Gastroesophageal sphincter (tissue), 4 donors: ENCODE data around the gene USP24. TPM values are rescaled to one million over a fixed set of nuclear protein-coding genes. Genes with fewer than 3 reads are reported as not detected.

Source experiments
- ATAC-seq: fragments of 150-250 bp; one replicate; pipeline ENCODE4 v1.9.1; 2016; ENCODE audit warnings: mild to moderate bottlenecking, moderate library complexity
- H3K27ac ChIP-seq, 4 donors: fragments of 200-600 bp; sonication (generic) in 3 of 4; 1 replicate in 3 of 4; 2 replicates in 1 of 4; pipeline ENCODE4 v1.5.1; 2016 to 2019
- H3K27me3 ChIP-seq: fragments of 200-600 bp; sonication (generic); one replicate; pipeline ENCODE4 v1.5.1; 2019
- H3K36me3 ChIP-seq, 2 donors: fragments of 200-600 bp; sonication (generic); one replicate each; pipeline ENCODE4 v1.5.1; 2019; ENCODE audit warnings: control low read depth in 1 of 2
- H3K4me1 ChIP-seq, 3 donors: fragments of 200-600 bp; sonication (generic); 1 replicate in 2 of 3; 2 replicates in 1 of 3; pipeline ENCODE4 v1.5.1; 2016 to 2019; ENCODE audit warnings: control low read depth in 2 of 3
- H3K4me3 ChIP-seq, 2 donors: fragments of 200-600 bp; sonication (generic); one replicate each; pipeline ENCODE4 v1.5.1; 2019; ENCODE audit warnings: mild to moderate bottlenecking in 1 of 2, moderate library complexity in 1 of 2
- H3K9me3 ChIP-seq, 3 donors: fragments of 200-600 bp; sonication (generic); one replicate each; pipeline ENCODE4 v1.5.1; 2017 to 2019; ENCODE audit warnings: control low read depth in 2 of 3
- EP300 ChIP-seq: sonication (generic); formaldehyde crosslinking; IDR thresholded peaks from one replicate; pipeline ENCODE4 v1.6.1; 2017; ENCODE audit warnings: antibody characterized with exemption, mild to moderate bottlenecking
- POLR2A ChIP-seq, 2 donors: fragments of 450-650 bp; IDR thresholded peaks; one replicate each; pipeline ENCODE4 v1.6.1; 2017; ENCODE audit warnings: antibody characterized with exemption in 2 of 2, mild to moderate bottlenecking in 2 of 2, moderate library complexity in 1 of 2
- POLR2AphosphoS5 ChIP-seq: sonication (generic); formaldehyde crosslinking; IDR thresholded peaks from one replicate; pipeline ENCODE4 v1.6.1; 2017; ENCODE audit warnings: antibody characterized with exemption
- WGBS, 2 donors: methylation state at CpG; one replicate each; pipeline ENCODE4 v1.1.5; 2018; ENCODE audit warnings: low coverage in 1 of 2; 5-methylcytosine and 5-hydroxymethylcytosine counted together
- total RNA-seq, 4 donors: library from RNA; depleted of rRNA; stranded (reverse); fragments of >200 nt; gene quantifications; one replicate each; pipeline ENCODE4 v1.1.0, GENCODE V29; 2016
- TF ChIP-seq, protein P1 (sequence below), 4 experiments: fragments of 200-600 bp in 2 of 4; fragments of 450-650 bp in 2 of 4; sonication (generic) in 1 of 4; IDR thresholded peaks; one replicate each; pipeline ENCODE4 v1.5.1; 2017 to 2019; ENCODE audit warnings: antibody characterized with exemption in 4 of 4, mild to moderate bottlenecking in 2 of 4, moderate library complexity in 2 of 4

Gene USP24
- total RNA-seq, 4 donors from 2014 or later: 36.8 to 54.8 (median 45.5) TPM

DNA sequence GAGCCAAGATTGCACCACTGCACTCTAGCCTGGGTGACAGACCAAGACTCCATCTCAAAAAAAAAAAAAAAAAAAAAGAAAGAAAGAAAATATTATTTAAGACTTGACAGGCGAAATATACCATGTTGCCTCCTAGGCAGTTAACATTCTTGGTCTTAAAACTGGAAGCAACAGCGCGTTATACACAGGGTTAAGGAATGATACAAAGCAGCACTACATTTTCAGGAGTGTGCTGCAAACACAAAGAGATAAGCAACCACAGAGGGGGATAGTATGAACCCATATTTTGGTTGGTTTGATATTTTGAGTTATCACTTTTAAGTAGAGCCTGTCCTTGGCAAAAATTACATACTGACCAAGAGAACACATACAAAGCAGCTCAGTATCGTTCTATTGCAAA is 25.1 kb downstream of the USP24 start:
- ATAC-seq: no peak
- H3K9me3 ChIP-seq: no peaks in the 10 kb centered on the region
- H3K4me3 ChIP-seq: no peak overlapping the region
- H3K4me1 ChIP-seq: peaks cover 0 to 45% (median 0%) of the 10 kb centered on the region in 3 donors
- 79 to 86% methylated on average over 3 to 4 of the region's 4 CpGs for WGBS, 2 donors
- H3K36me3 ChIP-seq: no peaks in the 10 kb centered on the region
- TF ChIP-seq POLR2A (IDR thresholded peaks at IDR 0.05) (no peak), EP300 (no peak), POLR2AphosphoS5 (no peak)
- TF ChIP-seq, protein P1, sequence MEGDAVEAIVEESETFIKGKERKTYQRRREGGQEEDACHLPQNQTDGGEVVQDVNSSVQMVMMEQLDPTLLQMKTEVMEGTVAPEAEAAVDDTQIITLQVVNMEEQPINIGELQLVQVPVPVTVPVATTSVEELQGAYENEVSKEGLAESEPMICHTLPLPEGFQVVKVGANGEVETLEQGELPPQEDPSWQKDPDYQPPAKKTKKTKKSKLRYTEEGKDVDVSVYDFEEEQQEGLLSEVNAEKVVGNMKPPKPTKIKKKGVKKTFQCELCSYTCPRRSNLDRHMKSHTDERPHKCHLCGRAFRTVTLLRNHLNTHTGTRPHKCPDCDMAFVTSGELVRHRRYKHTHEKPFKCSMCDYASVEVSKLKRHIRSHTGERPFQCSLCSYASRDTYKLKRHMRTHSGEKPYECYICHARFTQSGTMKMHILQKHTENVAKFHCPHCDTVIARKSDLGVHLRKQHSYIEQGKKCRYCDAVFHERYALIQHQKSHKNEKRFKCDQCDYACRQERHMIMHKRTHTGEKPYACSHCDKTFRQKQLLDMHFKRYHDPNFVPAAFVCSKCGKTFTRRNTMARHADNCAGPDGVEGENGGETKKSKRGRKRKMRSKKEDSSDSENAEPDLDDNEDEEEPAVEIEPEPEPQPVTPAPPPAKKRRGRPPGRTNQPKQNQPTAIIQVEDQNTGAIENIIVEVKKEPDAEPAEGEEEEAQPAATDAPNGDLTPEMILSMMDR (IDR thresholded peaks at IDR 0.05): no peak
- no peak overlapping the region for H3K27ac ChIP-seq
- no peaks in the 10 kb centered on the region for H3K27me3 ChIP-seq

DNA sequence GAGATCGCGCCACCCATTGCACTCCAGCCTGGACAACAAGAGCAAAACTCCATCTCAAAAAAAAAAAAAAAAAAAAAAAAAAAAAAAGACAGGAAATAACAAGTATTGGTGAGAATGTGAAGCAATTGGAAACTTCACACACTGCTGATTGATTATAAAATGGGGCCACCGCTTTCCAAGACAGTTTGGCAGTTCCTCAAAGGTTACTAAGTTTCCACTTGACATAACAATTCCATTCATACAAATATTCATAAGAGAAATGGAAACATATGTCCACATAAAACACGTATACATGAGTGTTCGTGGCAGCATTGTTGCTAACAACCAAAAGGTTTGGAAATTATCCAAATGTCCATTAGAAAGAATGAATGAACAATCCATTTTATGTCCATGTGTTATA is 26.3 kb downstream of the USP24 start:
- WGBS, 2 donors: 50 to 68% methylated on average over 3 to 5 of the region's 5 CpGs
- Histone ChIP-seq H3K4me1 (peaks cover 0 to 35% (median 0%) of the 10 kb centered on the region in 3 donors), H3K4me3 (no peak overlapping the region), H3K36me3 (no peaks in the 10 kb centered on the region), H3K27me3 (no peaks in the 10 kb centered on the region), H3K9me3 (no peaks in the 10 kb centered on the region), H3K27ac (no peak overlapping the region)
- TF ChIP-seq, protein P1 (IDR thresholded peaks at IDR 0.05): no peak
- TF ChIP-seq EP300: no peak
- TF ChIP-seq POLR2AphosphoS5: no peak
- TF ChIP-seq POLR2A (IDR thresholded peaks at IDR 0.05): no peak
- no peak for ATAC-seq

DNA sequence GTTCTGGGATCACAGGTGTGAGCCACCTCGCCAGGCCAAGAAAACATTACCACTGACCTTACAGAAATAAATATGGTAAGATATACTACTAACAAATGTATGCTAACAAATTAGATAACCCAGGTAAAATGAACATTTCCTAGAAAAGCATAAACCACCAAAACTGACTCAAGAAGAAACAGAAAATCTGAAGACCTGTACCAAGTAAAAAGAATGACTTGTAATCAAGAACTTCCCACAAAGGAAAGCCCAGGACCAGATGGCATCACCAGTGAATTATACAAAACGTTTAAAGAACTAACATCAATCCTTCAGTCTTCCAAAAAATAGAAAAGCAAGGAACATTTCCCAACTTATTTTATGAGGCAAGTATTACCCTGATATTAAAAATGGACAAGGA is 29.3 kb downstream of the USP24 start:
- ATAC-seq: no peak
- TF ChIP-seq EP300: no peak
- TF ChIP-seq POLR2AphosphoS5: no peak
- TF ChIP-seq POLR2A (IDR thresholded peaks at IDR 0.05): no peak
- TF ChIP-seq, protein P1 (IDR thresholded peaks at IDR 0.05): no peak
- 62 to 63% methylated on average over 1 to 2 of the region's 2 CpGs for WGBS, 2 donors

DNA sequence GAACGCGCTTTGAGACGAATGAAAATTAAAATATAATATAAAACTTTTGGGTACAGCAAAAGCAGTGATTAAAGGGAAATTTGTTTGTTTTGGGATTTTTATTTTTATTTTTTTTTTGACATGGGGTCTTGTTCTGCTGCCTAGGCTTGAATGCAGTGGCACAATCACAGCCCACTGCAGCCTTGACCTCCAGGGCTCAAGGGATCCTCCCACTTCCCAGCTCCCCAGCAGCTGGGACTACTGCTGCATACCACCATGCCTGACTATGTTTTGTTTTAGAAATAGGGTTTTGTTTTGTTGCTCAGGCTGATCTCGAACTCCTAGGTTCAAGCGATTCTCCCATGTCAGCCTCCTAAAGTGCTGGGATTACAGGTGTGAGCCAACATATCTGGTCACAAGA is 30.3 kb downstream of the USP24 start:
- WGBS, 2 donors: 93 to 100% methylated on average over 3 to 5 of the region's 5 CpGs
- no peak overlapping the region for H3K4me3 ChIP-seq
- no peak overlapping the region for H3K27ac ChIP-seq
- no peak for ATAC-seq
- H3K27me3 ChIP-seq: no peaks in the 10 kb centered on the region
- no peaks in the 10 kb centered on the region for H3K9me3 ChIP-seq
- peaks cover 0 to 31% (median 0%) of the 10 kb centered on the region in 3 donors for H3K4me1 ChIP-seq
- TF ChIP-seq POLR2AphosphoS5: no peak
- TF ChIP-seq EP300: no peak
- TF ChIP-seq, protein P1 (IDR thresholded peaks at IDR 0.05): no peak
- no peak for TF ChIP-seq POLR2A (IDR thresholded peaks at IDR 0.05)
- no peaks in the 10 kb centered on the region for H3K36me3 ChIP-seq

More for the DNA sequence above, 29.3 kb downstream of the USP24 start:
- Histone ChIP-seq H3K36me3 (no peaks in the 10 kb centered on the region), H3K27me3 (no peaks in the 10 kb centered on the region), H3K4me3 (no peak overlapping the region), H3K4me1 (peaks cover 0 to 30% (median 0%) of the 10 kb centered on the region in 3 donors), H3K9me3 (no peaks in the 10 kb centered on the region), H3K27ac (no peak overlapping the region)

DNA sequence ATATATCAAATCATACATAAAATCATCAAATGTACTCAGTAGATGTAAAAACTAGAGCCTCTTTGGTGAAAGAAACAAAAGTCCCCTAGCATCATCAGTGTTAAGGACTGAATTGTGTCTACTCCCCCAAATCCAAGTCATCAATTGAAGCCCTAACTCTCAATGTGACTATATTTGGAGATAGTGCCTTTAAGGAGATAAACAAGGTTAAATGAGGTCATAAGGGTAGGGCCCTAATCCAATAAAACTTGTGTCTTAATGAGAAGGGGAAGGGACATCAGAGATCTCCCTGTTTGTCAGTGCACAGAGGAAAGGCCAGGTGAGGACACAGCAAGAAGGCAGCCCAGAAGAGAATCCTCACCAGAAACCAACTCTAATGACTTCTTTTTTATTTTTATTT is 33.5 kb downstream of the USP24 start:
- Histone ChIP-seq H3K36me3 (no peaks in the 10 kb centered on the region), H3K4me1 (peaks cover 0 to 20% (median 0%) of the 10 kb centered on the region in 3 donors), H3K4me3 (no peak overlapping the region), H3K9me3 (no peaks in the 10 kb centered on the region), H3K27ac (no peak overlapping the region), H3K27me3 (no peaks in the 10 kb centered on the region)
- no peak for TF ChIP-seq POLR2AphosphoS5
- TF ChIP-seq EP300: no peak
- no peak for TF ChIP-seq POLR2A (IDR thresholded peaks at IDR 0.05)
- TF ChIP-seq, protein P1 (IDR thresholded peaks at IDR 0.05): no peak
- no peak for ATAC-seq
